Keratinocyte (primary cell): ENCODE data around the gene OR5L1.

Experiments
- EZH2 ChIP-seq: IDR thresholded peaks from one replicate; pipeline ENCODE4 v1.6.1; 2012; ENCODE audit warnings: inconsistent platforms, mild to moderate bottlenecking, low read length, moderate library complexity
- TF ChIP-seq, protein P1 (sequence below), 3 experiments: IDR thresholded peaks in 1 of 3; conservative IDR thresholded peaks in 1 of 3; optimal IDR thresholded peaks in 1 of 3; 2 replicates in 2 of 3; 3 replicates in 1 of 3; pipeline versions ENCODE3 to v1.5.1; 2011; ENCODE audit warnings: low read length in 3 of 3, mild to moderate bottlenecking in 3 of 3, moderate library complexity in 2 of 3, control low read depth in 1 of 3, inconsistent platforms in 1 of 3; ENCODE audit not compliant: insufficient read depth in 2 of 3; ENCODE audit errors: extremely low read depth in 1 of 3

DNA sequence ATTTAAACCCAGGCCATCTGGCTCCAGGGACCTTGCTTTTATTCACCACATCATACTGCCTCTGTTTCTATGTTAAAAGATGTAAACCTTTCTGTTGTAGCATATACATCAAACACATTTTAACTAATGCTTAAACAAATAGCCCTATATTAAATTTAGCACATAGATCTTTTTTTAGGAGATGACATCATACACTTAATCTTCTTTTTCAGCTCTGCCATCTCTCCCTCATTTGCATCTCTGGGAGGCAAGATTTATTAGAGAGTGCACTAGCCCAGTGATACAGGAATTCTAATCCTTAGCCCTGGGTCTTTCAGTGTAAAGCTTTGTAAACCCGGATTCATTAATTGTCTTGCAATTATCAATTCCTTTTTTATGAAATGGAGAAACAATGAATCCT is 41.0 kb downstream of the OR5L1 start:
- TF ChIP-seq, protein P1, sequence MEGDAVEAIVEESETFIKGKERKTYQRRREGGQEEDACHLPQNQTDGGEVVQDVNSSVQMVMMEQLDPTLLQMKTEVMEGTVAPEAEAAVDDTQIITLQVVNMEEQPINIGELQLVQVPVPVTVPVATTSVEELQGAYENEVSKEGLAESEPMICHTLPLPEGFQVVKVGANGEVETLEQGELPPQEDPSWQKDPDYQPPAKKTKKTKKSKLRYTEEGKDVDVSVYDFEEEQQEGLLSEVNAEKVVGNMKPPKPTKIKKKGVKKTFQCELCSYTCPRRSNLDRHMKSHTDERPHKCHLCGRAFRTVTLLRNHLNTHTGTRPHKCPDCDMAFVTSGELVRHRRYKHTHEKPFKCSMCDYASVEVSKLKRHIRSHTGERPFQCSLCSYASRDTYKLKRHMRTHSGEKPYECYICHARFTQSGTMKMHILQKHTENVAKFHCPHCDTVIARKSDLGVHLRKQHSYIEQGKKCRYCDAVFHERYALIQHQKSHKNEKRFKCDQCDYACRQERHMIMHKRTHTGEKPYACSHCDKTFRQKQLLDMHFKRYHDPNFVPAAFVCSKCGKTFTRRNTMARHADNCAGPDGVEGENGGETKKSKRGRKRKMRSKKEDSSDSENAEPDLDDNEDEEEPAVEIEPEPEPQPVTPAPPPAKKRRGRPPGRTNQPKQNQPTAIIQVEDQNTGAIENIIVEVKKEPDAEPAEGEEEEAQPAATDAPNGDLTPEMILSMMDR (optimal IDR thresholded peaks at IDR 0.05 in 1 of 3, IDR thresholded peaks at IDR 0.05 in 1 of 3, conservative IDR thresholded peaks at IDR 0.05 in 1 of 3; ENCODE audit: extremely low read depth in 1 of 3, insufficient read depth in 2 of 3, low read length in 3 of 3), result no peak
- no peak for TF ChIP-seq EZH2
